K562 (cell line): Measurements from ENCODE around the gene ORC4.

Experiments
- ETS2 ChIP-seq: IDR thresholded peaks from 2 replicates; pipeline ENCODE4 v1.6.1; 2016; ENCODE audit warnings: borderline replicate concordance, missing genetic modification characterization, mild to moderate bottlenecking, moderate library complexity, missing compliant biosample characterization; ENCODE audit not compliant: poor library complexity, severe bottlenecking
- POLR2A ChIP-seq: fragments of 450-650 bp; conservative IDR thresholded peaks from 2 replicates; pipeline ENCODE4 v1.6.1; 2016
- ZBED1 ChIP-seq: IDR thresholded peaks from 2 replicates; pipeline ENCODE4 v1.6.1; 2014
- TF ChIP-seq, protein P1 (sequence below): sonication (generic); formaldehyde crosslinking; IDR thresholded peaks from 2 replicates; pipeline ENCODE4 v1.8.0; 2022; ENCODE audit warnings: missing genetic modification reagents, mild to moderate bottlenecking, borderline replicate concordance
- TF ChIP-seq, protein P2 (sequence below), 3 experiments: IDR thresholded peaks in 2 of 3; conservative IDR thresholded peaks in 1 of 3; 2 replicates each; pipeline ENCODE4 v1.5.1; 2011 to 2012; ENCODE audit warnings: low read length in 3 of 3, mild to moderate bottlenecking in 3 of 3, control low read depth in 2 of 3, improper control_type of control experiment in 1 of 3, inconsistent platforms in 1 of 3, low read depth in 1 of 3, mixed read lengths in 1 of 3, moderate library complexity in 1 of 3; ENCODE audit not compliant: insufficient read depth in 2 of 3

DNA sequence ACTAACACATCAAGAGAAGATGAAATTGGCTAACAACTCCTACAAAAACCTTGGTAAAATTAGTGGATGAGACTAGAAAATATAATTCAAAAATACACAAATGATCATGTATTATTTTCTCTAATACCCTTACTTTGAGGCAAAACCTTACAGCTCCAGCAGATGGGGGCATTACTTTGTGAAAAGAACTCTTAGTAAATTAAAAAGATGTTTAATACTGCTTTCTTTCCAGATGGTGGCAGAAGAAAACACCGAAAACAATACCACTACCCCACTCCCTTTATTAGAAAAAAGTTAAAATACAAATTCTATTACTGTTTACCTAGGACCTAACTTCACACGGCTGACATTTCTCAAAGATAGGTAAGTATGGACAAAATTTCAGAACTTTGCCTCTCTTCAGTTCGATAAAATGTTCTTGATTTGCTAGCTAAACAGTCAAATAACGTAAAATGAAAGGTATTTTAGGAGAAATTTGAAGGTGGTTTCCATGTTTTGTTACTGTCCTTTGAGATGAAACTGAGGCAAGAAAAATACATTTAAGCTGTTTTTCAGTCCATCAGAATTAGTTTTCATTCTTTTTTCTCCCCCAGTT lies 30.6 kb downstream of the ORC4 start:
- TF ChIP-seq ZBED1 (no peak), ETS2 (tag) (no peak), POLR2A (no peak)
- TF ChIP-seq, protein P1, sequence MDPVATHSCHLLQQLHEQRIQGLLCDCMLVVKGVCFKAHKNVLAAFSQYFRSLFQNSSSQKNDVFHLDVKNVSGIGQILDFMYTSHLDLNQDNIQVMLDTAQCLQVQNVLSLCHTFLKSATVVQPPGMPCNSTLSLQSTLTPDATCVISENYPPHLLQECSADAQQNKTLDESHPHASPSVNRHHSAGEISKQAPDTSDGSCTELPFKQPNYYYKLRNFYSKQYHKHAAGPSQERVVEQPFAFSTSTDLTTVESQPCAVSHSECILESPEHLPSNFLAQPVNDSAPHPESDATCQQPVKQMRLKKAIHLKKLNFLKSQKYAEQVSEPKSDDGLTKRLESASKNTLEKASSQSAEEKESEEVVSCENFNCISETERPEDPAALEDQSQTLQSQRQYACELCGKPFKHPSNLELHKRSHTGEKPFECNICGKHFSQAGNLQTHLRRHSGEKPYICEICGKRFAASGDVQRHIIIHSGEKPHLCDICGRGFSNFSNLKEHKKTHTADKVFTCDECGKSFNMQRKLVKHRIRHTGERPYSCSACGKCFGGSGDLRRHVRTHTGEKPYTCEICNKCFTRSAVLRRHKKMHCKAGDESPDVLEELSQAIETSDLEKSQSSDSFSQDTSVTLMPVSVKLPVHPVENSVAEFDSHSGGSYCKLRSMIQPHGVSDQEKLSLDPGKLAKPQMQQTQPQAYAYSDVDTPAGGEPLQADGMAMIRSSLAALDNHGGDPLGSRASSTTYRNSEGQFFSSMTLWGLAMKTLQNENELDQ (CRISPR knock-in tag), result no peak
- TF ChIP-seq, protein P2, sequence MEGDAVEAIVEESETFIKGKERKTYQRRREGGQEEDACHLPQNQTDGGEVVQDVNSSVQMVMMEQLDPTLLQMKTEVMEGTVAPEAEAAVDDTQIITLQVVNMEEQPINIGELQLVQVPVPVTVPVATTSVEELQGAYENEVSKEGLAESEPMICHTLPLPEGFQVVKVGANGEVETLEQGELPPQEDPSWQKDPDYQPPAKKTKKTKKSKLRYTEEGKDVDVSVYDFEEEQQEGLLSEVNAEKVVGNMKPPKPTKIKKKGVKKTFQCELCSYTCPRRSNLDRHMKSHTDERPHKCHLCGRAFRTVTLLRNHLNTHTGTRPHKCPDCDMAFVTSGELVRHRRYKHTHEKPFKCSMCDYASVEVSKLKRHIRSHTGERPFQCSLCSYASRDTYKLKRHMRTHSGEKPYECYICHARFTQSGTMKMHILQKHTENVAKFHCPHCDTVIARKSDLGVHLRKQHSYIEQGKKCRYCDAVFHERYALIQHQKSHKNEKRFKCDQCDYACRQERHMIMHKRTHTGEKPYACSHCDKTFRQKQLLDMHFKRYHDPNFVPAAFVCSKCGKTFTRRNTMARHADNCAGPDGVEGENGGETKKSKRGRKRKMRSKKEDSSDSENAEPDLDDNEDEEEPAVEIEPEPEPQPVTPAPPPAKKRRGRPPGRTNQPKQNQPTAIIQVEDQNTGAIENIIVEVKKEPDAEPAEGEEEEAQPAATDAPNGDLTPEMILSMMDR (IDR thresholded peaks at IDR 0.05 in 2 of 3, conservative IDR thresholded peaks at IDR 0.05 in 1 of 3; ENCODE audit: insufficient read depth in 2 of 3, low read depth in 1 of 3, low read length in 3 of 3), result peak; percentile 37 to 98 (median 94); a peak in 5 of 6 replicates
